PC-9 (cell line): ENCODE data around the gene LIN37.

Experiments used
- EZH2 ChIP-seq: fragments of 200-600 bp; sonication (generic); IDR thresholded peaks from 2 replicates; pipeline ENCODE4 v1.8.0; 2017; ENCODE audit warnings: antibody characterized with exemption, low read depth
- TF ChIP-seq, protein P1 (sequence below): fragments of 200-600 bp; sonication (generic); conservative IDR thresholded peaks from 2 replicates; pipeline ENCODE4 v1.6.1; 2017; ENCODE audit warnings: mixed run types, antibody characterized with exemption, mild to moderate bottlenecking, moderate library complexity

DNA sequence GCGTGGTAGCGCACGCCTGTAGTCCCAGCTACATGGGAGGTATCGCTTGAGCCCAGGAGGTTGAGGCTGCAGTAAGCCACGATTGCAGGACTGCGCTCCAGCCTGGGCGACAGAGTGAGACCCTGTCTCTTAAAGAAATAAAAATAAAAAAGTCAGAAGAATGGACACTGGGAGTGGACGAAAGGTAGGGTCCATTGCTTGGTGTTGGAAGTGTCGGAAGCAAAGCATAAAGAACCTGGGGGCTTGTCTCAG, 26.6 kb downstream of the LIN37 start:
- TF ChIP-seq, protein P1, sequence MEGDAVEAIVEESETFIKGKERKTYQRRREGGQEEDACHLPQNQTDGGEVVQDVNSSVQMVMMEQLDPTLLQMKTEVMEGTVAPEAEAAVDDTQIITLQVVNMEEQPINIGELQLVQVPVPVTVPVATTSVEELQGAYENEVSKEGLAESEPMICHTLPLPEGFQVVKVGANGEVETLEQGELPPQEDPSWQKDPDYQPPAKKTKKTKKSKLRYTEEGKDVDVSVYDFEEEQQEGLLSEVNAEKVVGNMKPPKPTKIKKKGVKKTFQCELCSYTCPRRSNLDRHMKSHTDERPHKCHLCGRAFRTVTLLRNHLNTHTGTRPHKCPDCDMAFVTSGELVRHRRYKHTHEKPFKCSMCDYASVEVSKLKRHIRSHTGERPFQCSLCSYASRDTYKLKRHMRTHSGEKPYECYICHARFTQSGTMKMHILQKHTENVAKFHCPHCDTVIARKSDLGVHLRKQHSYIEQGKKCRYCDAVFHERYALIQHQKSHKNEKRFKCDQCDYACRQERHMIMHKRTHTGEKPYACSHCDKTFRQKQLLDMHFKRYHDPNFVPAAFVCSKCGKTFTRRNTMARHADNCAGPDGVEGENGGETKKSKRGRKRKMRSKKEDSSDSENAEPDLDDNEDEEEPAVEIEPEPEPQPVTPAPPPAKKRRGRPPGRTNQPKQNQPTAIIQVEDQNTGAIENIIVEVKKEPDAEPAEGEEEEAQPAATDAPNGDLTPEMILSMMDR: no peak
- no peak for TF ChIP-seq EZH2
